ENCODE measurements around the gene MST1.

The MST1 gene

DNA sequence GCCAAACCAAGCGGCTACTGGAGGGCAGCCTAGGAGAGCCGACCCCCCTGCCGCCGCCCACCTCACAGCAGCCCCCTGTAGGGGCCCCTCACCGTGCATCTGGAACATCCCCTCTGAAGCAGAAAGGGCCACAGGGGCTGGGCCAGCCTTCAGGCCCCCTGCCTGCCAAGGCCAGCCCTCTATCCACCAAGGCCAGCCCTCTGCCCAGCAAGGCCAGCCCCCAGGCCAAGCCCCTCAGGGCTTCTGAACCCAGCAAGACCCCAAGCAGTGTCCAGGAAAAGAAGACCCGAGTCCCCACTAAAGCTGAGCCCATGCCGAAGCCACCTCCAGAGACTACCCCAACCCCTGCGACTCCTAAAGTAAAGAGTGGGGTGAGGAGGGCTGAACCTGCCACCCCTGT, 38.6 kb downstream of the MST1 start:
- H3K4me3 ChIP-seq (ENCODE audit: low read length): no peak overlapping the region
- no peak for TF ChIP-seq CTCF (conservative IDR thresholded peaks at IDR 0.05; ENCODE audit: low read length)
- DNase-seq (ENCODE audit: low read depth): no peak

GRCh38 chr3:49650177-49650576, 39.1 kb downstream of the MST1 start:
- no peak for DNase-seq (ENCODE audit: low read depth)
- H3K4me3 ChIP-seq (ENCODE audit: low read length): no peak overlapping the region
- no peak for TF ChIP-seq CTCF (conservative IDR thresholded peaks at IDR 0.05; ENCODE audit: low read length)

- DNase-seq (ENCODE audit: low read depth): no peak
- TF ChIP-seq CTCF (conservative IDR thresholded peaks at IDR 0.05; ENCODE audit: low read length): no peak
- no peak overlapping the region for H3K4me3 ChIP-seq (ENCODE audit: low read length)
Measured at GRCh38 chr3:49649576-49649975, 39.7 kb downstream of the MST1 start.

GRCh38 chr3:49648354-49649019, 40.8 kb downstream of the MST1 start:
- DNase-seq (ENCODE audit: low read depth): no peak
- no peak overlapping the region for H3K4me3 ChIP-seq (ENCODE audit: low read length)
- TF ChIP-seq CTCF (conservative IDR thresholded peaks at IDR 0.05; ENCODE audit: low read length): no peak

DNA sequence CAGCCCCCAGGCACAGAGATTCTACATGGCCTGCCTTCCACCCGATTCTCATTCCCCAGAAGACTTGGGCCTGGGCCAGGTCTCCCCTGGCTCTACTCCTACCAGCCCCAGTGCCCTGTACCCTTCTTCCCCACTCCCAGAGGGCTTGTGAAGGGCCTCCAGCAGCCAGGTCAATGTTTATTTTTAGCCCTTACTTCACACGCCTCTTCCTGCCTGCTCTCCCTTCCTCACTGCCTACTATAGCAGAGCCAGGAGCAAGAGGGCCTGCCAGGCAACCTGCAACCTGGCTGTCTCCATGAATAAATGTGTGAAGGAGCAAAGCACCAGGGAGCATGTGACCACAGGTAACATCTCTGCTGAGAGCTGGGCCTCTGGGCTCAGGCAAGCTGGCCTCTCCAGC, 41.5 kb downstream of the MST1 start:
- no peak overlapping the region for H3K4me3 ChIP-seq (ENCODE audit: low read length)
- no peak for DNase-seq (ENCODE audit: low read depth)
- TF ChIP-seq CTCF (conservative IDR thresholded peaks at IDR 0.05; ENCODE audit: low read length): no peak

GRCh38 chr3:49646236-49646635, 43.0 kb downstream of the MST1 start:
- no peak for TF ChIP-seq CTCF (conservative IDR thresholded peaks at IDR 0.05; ENCODE audit: low read length)

GRCh38 chr3:49644684-49645083, 44.6 kb downstream of the MST1 start:
- DNase-seq (ENCODE audit: low read depth): no peak
- TF ChIP-seq CTCF (conservative IDR thresholded peaks at IDR 0.05; ENCODE audit: low read length): no peak
- no peak overlapping the region for H3K4me3 ChIP-seq (ENCODE audit: low read length)

More at GRCh38 chr3:49646236-49646635, 43.0 kb downstream of the MST1 start:
- DNase-seq (ENCODE audit: low read depth): no peak
- no peak overlapping the region for H3K4me3 ChIP-seq (ENCODE audit: low read length)

All from AG10803 (cell line).